Stimulated activated CD4-positive, alpha-beta T cell treated with anti-CD3 and anti-CD28 coated beads, Interleukin-15, amount 100 ng/mL, for 24 hours (primary cell): ENCODE measurements around the gene NT5E.
"Not testable (repeated sequence)": the region's sequence is repeated elsewhere in the genome, so short reads cannot be mapped to it uniquely, and the experiment has no call there.

Source experiments
- DNase-seq: peaks from one replicate; pipeline ENCODE4 v3.0.0-alpha.2; 2020

The NT5E gene

GRCh38 chr6:85494547-85495536 is 45.0 kb downstream of the NT5E start:
- DNase-seq = no peak

GRCh38 chr6:85496009-85496579 is 46.2 kb downstream of the NT5E start:
- no peak for DNase-seq

GRCh38 chr6:85496856-85497255 is 47.0 kb downstream of the NT5E start:
- DNase-seq = no peak

DNA sequence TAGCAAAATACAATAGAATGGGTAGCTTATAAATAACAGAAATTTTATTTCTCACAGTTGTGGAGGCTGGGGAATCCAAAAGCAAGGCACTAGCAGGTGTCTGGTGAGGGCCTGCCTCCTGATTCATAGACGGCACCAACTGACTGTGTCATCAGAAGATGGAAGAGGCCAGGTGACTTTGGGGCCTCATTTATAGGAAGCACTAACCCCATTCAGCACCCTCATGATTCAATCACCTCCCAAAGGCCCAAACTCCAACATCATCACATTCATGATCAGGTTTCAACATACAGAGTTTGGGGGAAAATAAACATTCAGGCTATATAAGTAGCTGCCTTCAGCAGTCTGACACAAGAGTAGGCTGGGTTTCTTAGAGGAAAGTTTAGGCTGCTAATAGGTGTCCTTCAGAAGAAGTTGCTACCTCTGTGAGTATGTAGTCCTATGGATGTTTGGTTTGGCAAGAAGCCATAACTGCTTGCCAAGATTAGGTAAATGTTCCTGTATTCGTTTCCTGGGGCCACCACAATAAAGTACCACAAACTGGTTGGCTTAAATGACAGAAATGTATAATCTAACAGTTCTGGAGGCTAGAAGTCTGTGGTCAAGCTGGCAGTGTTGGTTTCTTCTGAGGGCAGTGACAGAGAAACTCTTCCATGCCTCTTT is 48.8 kb downstream of the NT5E start:
- no peak for DNase-seq

GRCh38 chr6:85506441-85507093 is 56.7 kb downstream of the NT5E start:
- peak; percentile 18 for DNase-seq

DNA sequence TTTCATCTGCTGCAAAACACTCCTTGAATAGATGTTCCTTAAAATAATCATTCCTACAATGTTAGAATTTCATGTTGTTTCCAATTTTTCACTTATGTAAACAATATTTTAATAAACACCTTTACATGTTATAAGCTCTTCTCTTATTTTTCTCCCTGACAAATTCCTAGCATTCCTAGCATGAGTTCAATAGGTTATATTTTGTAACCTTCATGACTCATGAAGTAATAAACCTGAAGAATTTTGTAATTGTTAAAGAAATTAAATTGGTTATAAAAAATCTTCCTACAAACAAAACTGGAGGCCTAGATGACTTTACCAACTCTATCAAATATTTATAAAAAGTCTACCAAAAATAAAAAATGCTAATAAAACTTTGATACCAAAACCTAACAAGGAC is 66.3 kb downstream of the NT5E start:
- DNase-seq = no peak

DNA sequence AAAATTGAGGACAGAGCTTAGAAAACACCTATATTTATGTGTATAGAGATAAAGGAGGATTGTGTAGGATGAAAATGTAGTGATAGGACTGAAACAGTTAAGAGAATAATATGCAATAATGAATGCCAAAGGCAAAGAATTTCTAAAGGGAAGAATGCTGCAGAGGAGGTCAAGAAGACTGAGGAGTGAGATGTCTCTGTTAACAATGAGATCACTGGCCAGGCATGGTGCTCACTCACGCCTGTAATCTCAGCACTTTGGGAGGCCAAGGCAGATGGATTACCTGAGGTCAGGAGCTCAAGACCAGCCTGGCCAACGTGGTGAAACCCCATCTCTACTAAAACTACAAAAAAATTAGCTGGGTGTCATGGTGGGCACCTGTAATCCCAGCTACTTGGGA is 74.4 kb downstream of the NT5E start:
- not testable (repeated sequence) for DNase-seq

DNA sequence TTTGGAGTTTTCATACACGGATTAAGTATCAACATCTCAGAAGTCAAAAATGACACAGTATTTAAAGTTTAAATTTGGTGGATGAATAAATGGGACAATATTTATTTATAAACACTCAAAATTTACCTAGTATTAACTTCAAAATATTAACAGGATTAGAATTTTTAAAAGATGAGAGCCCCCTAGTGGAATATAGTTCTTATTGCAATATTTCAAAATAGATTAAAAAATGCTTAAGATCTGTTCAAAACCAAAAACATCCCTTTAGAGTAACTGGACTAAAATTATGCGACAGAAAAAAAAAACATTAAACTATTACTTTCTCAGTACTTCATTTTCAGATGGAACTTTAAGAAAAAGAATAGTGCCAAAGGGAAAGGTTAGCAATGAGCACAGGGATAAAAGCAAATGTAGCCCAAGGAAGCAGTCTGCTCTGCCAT is 87.2 kb downstream of the NT5E start:
- DNase-seq = no peak

GRCh38 chr6:85544776-85545175 is 94.9 kb downstream of the NT5E start:
- DNase-seq = no peak
